Measurements from ENCODE around the gene RAMACL. TPM values are rescaled to one million over a fixed set of nuclear protein-coding genes. Genes with fewer than 3 reads are reported as not detected.
"Not testable (repeated sequence)": the region's sequence is repeated elsewhere in the genome, so short reads cannot be mapped to it uniquely, and the experiment has no call there.

The RAMACL gene
- total RNA-seq, 1 donor from 2014 or later = 1.2 TPM

DNA sequence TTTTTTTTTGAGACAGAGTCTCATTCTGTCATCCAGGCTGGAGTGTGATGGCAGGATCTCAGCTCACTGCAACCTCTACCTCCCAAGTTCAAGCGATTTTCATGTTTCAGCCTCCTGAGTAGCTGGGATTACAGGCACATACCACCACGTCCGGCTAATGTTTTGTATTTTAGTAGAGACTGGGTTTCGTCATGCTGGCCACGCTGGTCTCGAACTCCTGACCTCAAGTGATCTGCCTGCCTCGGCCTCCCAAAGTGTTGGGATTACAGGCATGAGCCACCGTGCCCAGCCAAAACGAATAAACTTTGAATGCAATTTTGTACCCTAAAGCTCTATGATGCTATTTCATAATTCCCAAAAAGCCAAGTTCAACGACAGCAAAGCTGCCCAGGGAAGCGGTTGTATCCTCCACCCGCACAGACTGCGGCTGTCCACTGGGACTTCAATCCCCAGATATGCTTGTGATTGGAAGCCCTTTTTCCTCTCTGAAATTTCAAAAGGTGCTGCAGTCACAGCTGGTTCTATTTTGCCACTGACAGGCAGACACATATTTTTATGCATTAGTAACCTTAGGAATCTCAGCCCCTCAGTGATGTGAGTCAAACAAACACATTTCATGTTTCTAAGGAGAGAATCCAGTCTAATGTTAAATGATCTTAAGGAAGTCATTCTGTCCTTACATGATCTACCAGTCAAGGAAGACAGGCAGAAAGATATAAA is 8.7 kb upstream of the RAMACL start:
- DNase-seq = no peak

DNA sequence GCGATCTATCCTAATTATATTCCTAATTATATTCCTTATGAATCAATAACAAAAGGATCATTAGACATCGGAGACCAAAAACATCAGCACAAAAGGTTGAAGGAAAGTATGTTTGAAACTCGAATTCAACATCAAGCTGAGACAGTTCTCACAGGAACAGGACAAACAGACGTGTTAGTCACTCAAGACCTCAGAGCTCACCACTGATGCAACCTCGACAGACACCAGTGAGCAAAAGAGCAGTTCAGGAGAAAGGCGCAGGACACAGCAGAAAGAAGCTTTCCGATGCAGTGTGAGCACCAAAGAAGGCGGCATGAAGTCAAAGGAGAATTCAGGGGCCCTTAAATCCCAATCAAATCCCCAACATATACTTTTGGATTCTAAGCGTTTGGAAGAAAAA is 6.3 kb upstream of the RAMACL start:
- DNase-seq = no peak

DNA sequence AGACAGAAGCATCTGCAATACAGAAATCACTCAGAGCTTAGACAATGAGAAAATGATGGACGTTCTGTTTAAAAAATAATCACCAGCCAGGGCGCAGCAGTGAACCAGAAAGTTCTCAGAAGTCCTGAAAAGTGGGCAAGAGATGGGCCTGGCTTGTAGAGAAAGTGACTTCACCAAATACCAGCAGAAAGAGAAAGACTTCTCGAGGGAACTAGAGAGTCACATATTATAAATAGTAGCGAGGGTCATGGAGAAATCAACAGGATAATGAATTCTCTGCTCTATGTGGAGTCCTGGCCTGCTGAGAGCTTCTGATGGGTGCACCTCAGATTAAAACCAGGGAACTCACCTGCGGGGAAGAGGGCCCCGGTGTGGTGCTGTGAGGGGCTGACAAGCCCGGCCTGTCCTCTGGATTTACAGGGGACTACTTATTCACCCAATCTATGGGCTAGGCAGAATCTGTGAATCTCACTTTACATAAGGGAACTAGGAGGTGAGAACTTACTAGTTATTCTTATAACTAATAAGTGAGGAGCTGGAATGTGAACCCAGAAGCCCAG is 5.6 kb upstream of the RAMACL start:
- no peak for DNase-seq

DNA sequence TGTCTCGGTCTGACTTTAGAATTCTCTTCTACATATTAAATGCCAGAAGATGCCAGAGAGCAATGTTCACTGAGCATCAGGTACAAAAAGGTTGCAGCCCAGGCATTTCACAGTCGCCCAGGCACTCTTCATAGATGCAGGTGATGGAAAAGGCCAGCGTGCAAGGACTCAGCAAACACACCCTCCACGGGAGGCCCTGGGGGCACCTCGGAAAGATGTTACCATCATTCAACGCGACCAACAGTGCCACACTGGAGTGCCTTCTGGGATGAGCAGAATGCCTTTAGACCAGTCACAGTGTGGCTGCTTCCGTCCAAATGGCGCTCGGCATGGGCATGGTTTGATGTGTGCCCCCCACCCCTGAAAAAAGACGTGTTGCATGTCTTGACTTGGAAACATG is 4.5 kb upstream of the RAMACL start:
- no peak for DNase-seq

GRCh38 chr6:166589786-166590574 is 3.5 kb upstream of the RAMACL start:
- DNase-seq = no peak

DNA sequence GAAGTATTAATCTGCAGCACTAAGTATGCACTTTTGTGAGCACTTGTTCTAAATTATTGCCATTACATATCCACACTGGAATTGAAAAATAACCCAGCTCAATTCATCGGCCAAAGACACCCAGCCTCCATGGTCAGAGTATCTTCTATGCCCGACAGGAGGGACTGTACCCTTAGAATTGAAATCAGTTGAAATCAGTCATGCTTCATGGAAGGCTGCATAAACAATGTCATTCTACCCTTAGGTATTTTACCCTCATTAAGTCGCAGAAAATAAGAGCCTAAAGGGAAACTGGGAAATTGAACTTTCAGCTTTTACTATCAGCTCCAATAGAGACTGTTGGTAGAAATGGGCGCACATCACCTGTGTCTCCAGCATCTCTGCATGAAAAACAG is 2.9 kb upstream of the RAMACL start:
- no peak for DNase-seq

DNA sequence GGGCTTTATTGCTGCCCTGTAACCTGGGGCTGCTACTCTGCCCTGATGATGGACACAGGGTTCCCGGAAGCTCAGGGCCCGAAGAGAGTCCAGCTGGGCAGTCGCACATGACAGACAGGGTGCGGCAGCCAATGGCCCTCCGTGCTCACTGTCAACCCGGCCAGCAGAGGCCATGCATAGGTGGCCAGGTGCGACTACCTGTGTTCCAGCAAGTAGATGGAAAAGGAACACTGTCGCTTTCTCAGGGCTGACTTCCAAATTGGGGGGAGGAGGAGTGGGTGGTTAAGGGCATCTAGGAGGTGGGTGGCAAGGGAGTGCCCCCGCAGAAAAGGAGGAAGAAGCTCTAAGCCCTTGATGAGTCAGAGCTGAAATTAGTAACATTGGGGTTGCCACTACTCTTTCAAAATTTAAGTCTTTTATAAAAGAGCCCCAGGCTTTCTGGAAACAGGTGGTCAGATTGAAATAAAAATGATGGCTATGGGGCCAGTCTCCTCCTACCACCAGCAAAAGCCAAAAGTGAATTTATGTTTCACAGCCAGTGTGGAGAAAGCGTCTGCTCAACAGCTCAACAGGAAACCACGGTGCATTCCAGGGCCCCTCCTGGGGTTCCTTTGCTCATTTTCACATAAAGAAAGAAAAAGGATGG is 2.3 kb upstream of the RAMACL start:
- DNase-seq = no peak

- DNase-seq = no peak
Measured at GRCh38 chr6:166587631-166588413, 1.3 kb upstream of the RAMACL start.

- no peak for DNase-seq
Measured at GRCh38 chr6:166584853-166585429, 1.5 kb downstream of the RAMACL start.

GRCh38 chr6:166584155-166584554 is 2.3 kb downstream of the RAMACL start:
- no peak for DNase-seq

- no peak for DNase-seq
Measured at GRCh38 chr6:166583230-166583965, 3.1 kb downstream of the RAMACL start.

DNA sequence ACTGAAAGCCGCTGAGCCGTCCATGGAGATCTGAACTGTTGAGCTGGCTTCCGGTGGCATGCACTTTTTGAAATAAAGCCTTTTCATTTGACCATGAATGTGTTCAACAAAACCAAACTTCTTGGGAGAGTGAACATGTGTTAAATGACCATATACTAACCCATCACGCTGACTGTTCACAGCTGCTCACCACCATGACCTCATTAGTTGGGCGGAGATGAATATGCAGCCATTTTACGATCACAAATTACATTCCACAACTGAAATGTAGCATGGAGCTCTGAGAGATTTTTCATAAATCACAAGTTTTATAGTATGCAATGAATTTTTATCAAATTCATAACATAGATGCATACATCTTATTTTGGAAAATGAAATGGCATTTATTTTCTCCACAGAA is 4.2 kb downstream of the RAMACL start:
- DNase-seq = no peak

- DNase-seq = not testable (repeated sequence)
Measured at GRCh38 chr6:166581801-166582200, 4.7 kb downstream of the RAMACL start.

DNA sequence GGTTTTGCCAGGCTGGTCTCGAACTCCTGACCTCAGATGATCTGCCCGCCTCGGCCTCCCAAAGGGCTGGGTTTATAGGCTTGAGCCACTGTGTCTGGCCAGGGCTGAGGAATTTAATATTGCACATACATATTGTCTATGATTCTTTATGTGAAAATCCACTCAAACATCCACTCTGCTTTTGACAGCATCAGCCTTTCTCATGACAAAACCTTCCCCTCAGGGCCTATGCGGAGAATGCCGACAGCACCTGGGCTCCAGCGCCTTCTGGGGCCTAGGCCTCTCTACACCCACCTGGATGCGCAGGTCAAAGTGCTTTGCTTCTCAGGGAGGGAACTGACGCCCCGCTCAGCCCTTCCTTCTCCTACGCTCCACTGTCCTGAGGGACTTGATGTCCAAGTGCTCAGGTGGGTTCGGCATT is 5.4 kb downstream of the RAMACL start:
- DNase-seq = no peak

DNA sequence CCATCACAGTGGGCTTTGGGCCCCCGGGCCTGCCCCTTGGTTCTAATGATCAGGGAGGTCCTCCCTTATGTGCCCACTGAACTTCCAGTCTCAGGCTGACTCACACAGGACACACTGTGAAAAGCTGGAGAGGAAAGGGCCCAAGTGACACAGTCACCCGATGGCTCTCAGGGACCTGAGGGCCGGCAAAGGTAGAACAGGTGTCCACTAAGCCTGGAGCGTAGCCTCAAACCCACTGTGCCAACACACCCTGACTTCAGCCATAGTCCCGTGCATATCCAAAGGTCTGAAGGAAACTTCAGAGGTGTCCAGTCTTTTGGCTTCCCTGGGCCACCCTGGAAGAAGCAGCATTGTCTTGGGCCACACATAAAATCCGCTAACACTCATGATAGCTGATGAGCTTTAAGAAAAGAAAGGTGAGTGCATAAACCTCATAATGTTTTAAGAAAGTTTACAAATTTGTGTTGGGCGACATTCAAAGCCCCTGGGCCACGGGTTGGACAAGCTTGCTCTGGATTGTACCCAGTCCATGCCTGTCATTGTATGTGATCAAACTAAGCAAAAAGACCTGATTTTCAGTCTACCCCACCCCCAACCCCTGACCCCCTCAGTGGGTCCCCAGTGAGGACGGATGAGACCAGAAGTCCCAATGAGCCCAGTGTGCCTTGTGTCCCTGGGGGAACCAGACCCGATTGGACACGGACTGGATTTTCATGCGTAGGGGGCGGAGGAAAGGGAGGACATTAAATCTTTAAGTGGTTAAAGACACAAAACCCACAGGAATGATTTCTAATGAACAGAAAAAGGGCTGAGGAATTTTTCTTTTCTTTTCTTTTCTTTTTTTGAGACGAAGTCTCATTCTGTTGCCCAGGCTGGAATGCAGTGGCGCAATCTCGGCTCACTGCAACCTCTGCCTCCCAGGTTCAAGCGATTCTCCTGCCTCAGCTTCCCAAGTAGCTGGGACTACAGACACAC is 6.1 kb downstream of the RAMACL start:
- no peak for DNase-seq

GRCh38 chr6:166579237-166579850 is 7.1 kb downstream of the RAMACL start:
- no peak for DNase-seq

GRCh38 chr6:166578536-166579236 is 7.8 kb downstream of the RAMACL start:
- DNase-seq = no peak

DNA sequence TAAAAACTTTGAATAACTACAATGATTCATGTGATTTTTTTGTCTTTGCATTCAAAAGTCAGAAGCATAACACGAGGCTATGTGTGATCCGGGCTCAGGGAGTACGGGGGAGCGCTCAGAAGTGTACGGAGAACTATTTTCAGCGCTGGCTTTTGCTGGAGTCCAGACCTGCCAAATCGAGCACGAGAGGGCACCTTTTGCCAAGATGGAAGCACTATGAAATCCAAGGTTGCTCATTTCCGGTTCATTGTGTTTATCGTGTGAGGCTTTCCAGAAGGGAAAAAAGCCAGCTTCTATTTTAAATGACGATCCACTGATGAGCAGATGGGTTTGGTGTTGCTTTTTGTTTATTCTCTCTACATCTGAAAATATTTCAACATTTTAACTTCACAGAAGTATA is 11.3 kb downstream of the RAMACL start:
- peak; percentile 43 for DNase-seq

All from occipital lobe (tissue), 2 donors.